SU-DHL-6 (cell line): ENCODE measurements around the gene COMT.

Source experiments
- EZH2phosphoT487 ChIP-seq: fragments of 200-600 bp; sonication (generic), shearing (Covaris generic); conservative IDR thresholded peaks from 2 replicates; pipeline ENCODE4 v1.6.1; 2018; ENCODE audit warnings: mild to moderate bottlenecking, antibody characterized with exemption, low read length, moderate library complexity, mixed read lengths
- TF ChIP-seq, protein P1 (sequence below): fragments of 200-600 bp; sonication (generic); IDR thresholded peaks from one replicate; pipeline ENCODE4 v1.5.1; 2017; ENCODE audit warnings: antibody characterized with exemption, mild to moderate bottlenecking, low read length, moderate library complexity; ENCODE audit not compliant: insufficient read depth, poor library complexity, severe bottlenecking

- TF ChIP-seq, protein P1, sequence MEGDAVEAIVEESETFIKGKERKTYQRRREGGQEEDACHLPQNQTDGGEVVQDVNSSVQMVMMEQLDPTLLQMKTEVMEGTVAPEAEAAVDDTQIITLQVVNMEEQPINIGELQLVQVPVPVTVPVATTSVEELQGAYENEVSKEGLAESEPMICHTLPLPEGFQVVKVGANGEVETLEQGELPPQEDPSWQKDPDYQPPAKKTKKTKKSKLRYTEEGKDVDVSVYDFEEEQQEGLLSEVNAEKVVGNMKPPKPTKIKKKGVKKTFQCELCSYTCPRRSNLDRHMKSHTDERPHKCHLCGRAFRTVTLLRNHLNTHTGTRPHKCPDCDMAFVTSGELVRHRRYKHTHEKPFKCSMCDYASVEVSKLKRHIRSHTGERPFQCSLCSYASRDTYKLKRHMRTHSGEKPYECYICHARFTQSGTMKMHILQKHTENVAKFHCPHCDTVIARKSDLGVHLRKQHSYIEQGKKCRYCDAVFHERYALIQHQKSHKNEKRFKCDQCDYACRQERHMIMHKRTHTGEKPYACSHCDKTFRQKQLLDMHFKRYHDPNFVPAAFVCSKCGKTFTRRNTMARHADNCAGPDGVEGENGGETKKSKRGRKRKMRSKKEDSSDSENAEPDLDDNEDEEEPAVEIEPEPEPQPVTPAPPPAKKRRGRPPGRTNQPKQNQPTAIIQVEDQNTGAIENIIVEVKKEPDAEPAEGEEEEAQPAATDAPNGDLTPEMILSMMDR, result no peak
- no peak for TF ChIP-seq EZH2phosphoT487
Measured at GRCh38 chr22:19941365-19942082, at the start of gene COMT, which contains the start of gene TXNRD2.
